Effector CD4-positive, alpha-beta T cell (primary cell): ENCODE measurements around the gene KCNF1. TPM values are rescaled to one million over a fixed set of nuclear protein-coding genes. Genes with fewer than 3 reads are reported as not detected.

Source experiments
- DNase-seq: peaks from one replicate; pipeline ENCODE4 v3.0.0-alpha.2; 2020
- total RNA-seq: gene quantifications from one replicate; lab custom pipeline; 2026; lab: John Stamatoyannopoulos, UW

KCNF1 gene
- not detected for total RNA-seq

- no peak for DNase-seq
Measured at GRCh38 chr2:10911291-10912075, at the start of gene KCNF1. TSS of gene KCNF1 (plus strand) at chr2:10911934. CDS start at chr2:10912427, 493 bp downstream.

DNA sequence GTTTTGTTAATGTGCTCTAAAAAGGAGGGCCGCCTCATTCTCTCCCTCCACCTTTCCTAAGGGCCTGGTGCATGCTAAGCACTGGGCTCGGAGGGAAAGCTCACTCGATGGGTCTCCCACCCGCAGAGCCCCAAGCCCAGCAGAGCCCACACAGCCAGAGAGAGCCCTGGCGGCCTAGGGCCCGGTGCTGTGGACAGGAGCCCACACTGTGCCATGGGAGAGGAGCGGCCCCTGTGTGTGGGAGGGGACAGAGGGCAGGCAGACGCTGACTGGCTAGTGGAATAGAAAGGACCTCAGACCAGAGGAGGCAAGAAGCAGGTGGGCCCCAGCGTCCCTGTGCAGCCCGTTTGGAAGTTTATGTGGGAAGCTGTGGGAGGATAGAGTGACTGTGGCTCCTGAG is 49.4 kb upstream of the KCNF1 start:
- DNase-seq, result no peak

- no peak for DNase-seq
Measured at GRCh38 chr2:10863047-10863446, 48.7 kb upstream of the KCNF1 start.

GRCh38 chr2:10863837-10864236 is 47.9 kb upstream of the KCNF1 start:
- DNase-seq, result no peak

- no peak for DNase-seq
Measured at GRCh38 chr2:10864251-10864650, 47.5 kb upstream of the KCNF1 start.

DNA sequence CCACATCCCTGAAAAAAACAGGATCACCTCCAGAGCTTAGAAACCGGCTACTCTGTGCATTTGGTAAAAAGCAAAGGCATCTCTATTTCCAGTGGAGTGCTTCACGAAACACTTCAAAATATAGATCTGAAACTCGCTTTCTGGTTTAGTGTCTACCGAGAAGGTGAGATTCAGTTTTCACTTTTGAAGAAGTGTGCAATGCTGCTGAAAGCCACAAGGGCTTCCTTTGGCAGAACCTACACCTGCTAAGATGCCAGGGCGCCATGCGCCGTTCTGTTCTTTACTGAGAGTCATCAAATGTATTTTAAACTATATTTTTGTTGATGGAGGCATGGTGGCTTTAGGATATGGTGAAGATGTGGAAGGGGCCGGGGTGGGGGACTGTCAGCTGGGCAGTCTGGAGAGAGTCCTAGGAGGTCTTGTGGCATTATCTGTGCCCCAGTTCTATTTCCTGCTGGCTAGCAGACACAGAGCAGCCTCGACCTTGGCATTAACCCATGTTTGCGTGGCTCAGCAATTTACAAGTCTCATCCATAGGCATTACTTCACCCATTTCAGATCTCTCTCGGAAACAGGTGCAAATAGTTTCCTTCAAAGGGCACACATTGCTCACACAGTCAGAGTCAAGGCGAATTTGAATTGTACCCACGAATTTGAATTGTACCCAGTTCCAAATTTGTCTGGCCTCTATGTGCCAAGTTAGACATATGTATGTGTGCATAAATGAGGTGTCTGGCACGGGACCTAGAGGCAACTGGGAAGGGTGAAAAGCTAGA is 46.7 kb upstream of the KCNF1 start:
- DNase-seq, result no peak

- DNase-seq, result no peak
Measured at GRCh38 chr2:10865841-10866240, 45.9 kb upstream of the KCNF1 start.

DNA sequence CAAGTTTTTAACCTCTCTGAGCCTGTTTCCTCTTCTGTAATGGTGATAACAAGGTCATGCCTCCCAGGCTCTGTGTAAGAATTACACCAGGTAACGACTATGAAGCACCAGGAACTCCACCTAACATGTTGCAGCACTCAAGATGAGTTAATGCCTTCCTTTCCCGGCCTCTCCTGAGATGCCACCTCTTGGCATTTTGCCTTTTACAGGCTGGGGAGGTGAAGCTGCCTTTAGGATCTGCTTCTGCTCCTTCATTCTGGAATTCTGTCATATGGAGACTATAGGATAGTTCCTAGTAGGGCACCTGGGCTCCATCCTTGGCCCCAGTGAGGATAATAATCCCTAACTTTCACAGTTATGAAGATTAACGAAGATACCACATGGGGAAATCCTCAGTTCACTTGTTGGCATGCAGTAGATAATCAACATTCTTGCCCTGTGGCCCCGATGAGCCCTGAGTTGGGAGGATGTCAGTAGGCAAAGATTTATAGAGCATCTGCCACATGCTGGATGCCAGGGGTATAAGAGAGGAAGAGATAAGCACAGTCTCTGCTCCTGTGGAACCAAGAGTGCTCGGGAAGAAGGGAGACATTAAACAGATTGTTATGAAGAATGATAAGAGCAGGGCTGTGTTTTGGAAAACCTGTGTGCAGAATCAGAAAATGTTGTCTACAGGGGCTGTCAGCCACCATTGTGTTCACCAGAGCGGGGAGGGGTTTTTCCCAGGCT is 43.9 kb upstream of the KCNF1 start:
- no peak for DNase-seq

GRCh38 chr2:10868465-10869314 is 43.0 kb upstream of the KCNF1 start:
- DNase-seq, result no peak

GRCh38 chr2:10871978-10872377 is 39.8 kb upstream of the KCNF1 start:
- no peak for DNase-seq

DNA sequence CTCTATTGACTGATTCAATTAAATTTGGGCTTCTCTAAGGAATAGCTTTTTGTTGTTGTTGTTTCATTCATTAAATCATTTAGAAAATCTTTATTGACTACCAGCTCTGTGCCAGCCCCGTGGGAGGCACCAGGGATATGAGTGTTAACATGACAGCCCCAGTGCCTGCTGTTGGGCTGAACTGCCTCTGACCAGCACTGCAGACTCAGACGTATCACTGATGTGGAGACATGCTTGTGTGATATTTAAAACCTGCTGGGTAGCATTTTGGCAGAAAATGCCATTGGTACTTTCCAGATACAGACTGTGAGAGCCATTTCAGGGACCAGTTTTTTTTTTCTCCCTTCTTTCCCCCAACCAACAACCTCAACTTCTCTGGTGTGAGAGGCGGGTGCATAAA is 38.6 kb upstream of the KCNF1 start:
- DNase-seq, result no peak

GRCh38 chr2:10873790-10874437 is 37.8 kb upstream of the KCNF1 start:
- DNase-seq, result no peak

DNA sequence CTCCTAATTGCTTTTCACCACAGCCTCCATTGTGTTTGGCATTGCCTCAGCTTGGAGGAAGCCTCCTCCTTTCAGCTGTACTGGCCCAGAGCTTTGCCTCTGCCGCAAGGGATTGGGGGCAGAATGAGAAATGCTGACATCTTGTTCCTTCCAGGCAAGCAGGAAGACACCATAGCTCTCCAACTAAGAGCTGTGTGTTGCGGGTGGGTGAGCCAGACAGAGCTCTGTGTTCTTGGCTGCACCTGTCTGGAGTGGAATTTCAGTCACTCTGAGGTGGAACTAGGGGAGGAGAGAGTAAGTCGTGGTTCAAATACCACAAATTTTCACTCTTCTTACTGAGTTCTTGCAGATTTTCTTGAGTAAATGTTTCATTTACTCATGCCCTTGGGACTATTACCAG is 36.6 kb upstream of the KCNF1 start:
- no peak for DNase-seq

- no peak for DNase-seq
Measured at GRCh38 chr2:10876394-10876793, 35.3 kb upstream of the KCNF1 start.

DNA sequence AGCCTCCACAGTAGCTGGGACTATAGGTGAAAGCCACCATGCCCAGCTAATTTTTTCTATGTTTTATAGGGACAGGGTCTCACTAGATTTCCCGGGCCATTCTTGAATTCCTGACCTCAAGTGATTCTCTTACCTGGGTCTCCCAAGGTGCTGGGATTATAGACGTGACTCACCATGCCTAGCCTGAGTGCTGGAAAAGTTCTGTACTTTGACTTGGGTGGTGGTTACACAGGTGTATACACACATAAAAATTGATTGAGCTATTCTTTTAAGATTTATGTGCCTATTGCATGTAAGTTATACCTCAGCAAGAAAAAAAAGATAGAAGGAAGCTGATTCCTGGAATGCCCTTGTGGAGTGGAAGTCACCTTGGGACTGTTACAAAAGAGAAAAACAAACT is 34.8 kb upstream of the KCNF1 start:
- no peak for DNase-seq

GRCh38 chr2:10877651-10878111 is 34.1 kb upstream of the KCNF1 start:
- DNase-seq, result no peak

- no peak for DNase-seq
Measured at GRCh38 chr2:10878268-10878915, 33.3 kb upstream of the KCNF1 start.

- no peak for DNase-seq
Measured at GRCh38 chr2:10879159-10879558, 32.6 kb upstream of the KCNF1 start.

DNA sequence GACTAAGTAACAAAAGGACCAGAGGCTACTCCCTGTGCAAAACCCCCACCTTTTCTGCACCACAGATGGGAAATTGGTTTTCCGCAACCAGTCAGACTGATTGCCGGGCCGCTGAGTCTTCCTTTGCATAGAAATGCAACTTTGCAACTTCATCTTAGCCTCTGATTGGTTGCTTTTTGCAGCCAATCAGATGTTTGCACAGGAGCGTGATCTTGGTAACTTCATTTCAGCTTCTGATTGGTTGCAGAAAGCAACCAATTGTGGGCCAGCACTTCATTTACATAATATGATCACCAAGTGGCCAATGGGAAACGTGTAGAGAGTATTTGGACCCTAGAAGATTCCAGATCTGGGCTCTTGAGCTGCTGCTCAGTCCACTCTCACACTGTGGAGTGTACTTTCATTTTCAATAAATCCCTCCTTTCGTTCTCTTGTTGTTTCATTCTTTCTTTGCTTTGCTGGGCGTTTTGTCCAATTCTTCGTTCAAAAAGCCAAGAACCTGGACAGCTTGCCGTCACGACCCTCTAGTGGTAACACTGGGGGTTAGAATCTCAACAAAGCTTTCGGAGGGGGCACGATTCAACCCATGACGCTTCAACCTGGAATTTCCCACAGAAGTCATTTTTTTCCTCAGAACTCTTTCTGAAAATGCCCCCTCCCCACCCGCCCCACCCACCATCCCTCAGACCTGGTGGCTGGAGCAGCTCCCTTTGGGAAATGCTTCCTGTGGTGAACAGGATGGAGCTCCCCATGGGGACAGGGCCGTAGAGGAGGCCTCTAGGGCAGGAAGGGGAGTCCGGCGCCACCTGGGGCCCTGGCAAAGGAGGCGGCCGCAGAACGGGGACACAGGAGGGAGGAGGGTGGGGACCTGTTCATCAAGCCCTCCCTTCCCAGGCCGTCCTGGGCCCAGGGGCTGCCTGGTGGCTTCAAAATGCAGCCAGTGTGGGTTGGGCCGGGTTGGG is 31.8 kb upstream of the KCNF1 start:
- no peak for DNase-seq
